HG03097 (cell line): ENCODE results near the gene SLC22A1.

Experiments used
- ATAC-seq: cut with Tn5 transposase; IDR thresholded peaks from one replicate; pipeline ENCODE4 v1.9.1; 2021; ENCODE audit not compliant: unreplicated experiment, low FRiP score

Gene SLC22A1

GRCh38 chr6:160167604-160168399 is 46.2 kb downstream of the SLC22A1 start:
- ATAC-seq, result no peak

- ATAC-seq, result no peak
Observed at GRCh38 chr6:160170018-160170680, 48.5 kb downstream of the SLC22A1 start.

GRCh38 chr6:160172704-160173103 is 51.1 kb downstream of the SLC22A1 start:
- no peak for ATAC-seq

GRCh38 chr6:160173806-160174527 is 52.4 kb downstream of the SLC22A1 start:
- ATAC-seq, result no peak

GRCh38 chr6:160174681-160175080 is 53.1 kb downstream of the SLC22A1 start:
- ATAC-seq, result no peak

- no peak for ATAC-seq
Observed at GRCh38 chr6:160177220-160177619, 55.6 kb downstream of the SLC22A1 start.

- ATAC-seq, result no peak
Observed at GRCh38 chr6:160178271-160178670, 56.7 kb downstream of the SLC22A1 start.

GRCh38 chr6:160180706-160181105 is 59.1 kb downstream of the SLC22A1 start:
- no peak for ATAC-seq

GRCh38 chr6:160188773-160189172 is 67.2 kb downstream of the SLC22A1 start:
- no peak for ATAC-seq

- ATAC-seq, result no peak
Observed at GRCh38 chr6:160190081-160190480, 68.5 kb downstream of the SLC22A1 start.

GRCh38 chr6:160190973-160191372 is 69.4 kb downstream of the SLC22A1 start:
- ATAC-seq, result no peak

GRCh38 chr6:160192840-160193239 is 71.2 kb downstream of the SLC22A1 start:
- ATAC-seq, result no peak

GRCh38 chr6:160194808-160195207 is 73.2 kb downstream of the SLC22A1 start:
- ATAC-seq, result no peak

GRCh38 chr6:160197662-160198061 is 76.0 kb downstream of the SLC22A1 start:
- no peak for ATAC-seq

- peak; percentile 99 for ATAC-seq
Observed at GRCh38 chr6:160198606-160199211, 77.1 kb downstream of the SLC22A1 start.

- no peak for ATAC-seq
Observed at GRCh38 chr6:160201061-160201460, 79.4 kb downstream of the SLC22A1 start.

- no peak for ATAC-seq
Observed at GRCh38 chr6:160202411-160202810, 80.8 kb downstream of the SLC22A1 start.

- no peak for ATAC-seq
Observed at GRCh38 chr6:160203076-160203475, 81.5 kb downstream of the SLC22A1 start.

GRCh38 chr6:160203522-160203921 is 81.9 kb downstream of the SLC22A1 start:
- ATAC-seq, result no peak

- ATAC-seq, result no peak
Observed at GRCh38 chr6:160203953-160204352, 82.3 kb downstream of the SLC22A1 start.

GRCh38 chr6:160204710-160205109 is 83.1 kb downstream of the SLC22A1 start:
- no peak for ATAC-seq
